A549 (cell line): ENCODE data around the gene COL24A1. TPM values are rescaled to one million over a fixed set of nuclear protein-coding genes. Genes with fewer than 3 reads are reported as not detected.

ENCODE experiments used
- ATAC-seq, 2 experiments: fragments of 200-7000 bp in 1 of 2; fragments of >200 bp in 1 of 2; cut with Nextera tagmentation in 1 of 2; cut with Tn5 transposase in 1 of 2; 3 replicates each; pipeline versions ENCODE4 v1.8.0 to v1.9.1; 2018 to 2020; ENCODE audit warnings: mild to moderate bottlenecking in 1 of 2, moderate library complexity in 1 of 2
- CTCF ChIA-PET: fragments of 300-600 bp; sonication (Branson Sonifier 250); formaldehyde crosslinking; extraction: SDS; loops from one replicate; lab custom pipeline; 2021; ENCODE audit warnings: antibody characterized with exemption, inconsistent platforms; lab: Yijun Ruan, JAX
- POLR2A ChIA-PET: fragments of 350-600 bp; formaldehyde crosslinking; extraction: SDS; loops from one replicate; lab custom pipeline; 2021; ENCODE audit warnings: antibody characterized with exemption, inconsistent platforms; lab: Yijun Ruan, JAX
- DNase-seq, 2 experiments: peaks; one replicate each; pipeline versions ENCODE4 v3.0.0 to v3.0.0-alpha.2; 2011 to 2016; ENCODE audit warnings: low read depth in 1 of 2, low spot score in 1 of 2
- FAIRE-seq: peaks from 2 replicates; lab custom pipeline; 2011; peaks lifted over from hg19 to GRCh38; lab: Jason Lieb, UNC
- H3K27ac ChIP-seq, 2 experiments: fragments of >200 bp; sonication (Bioruptor Twin); formaldehyde crosslinking; 3 replicates each; pipeline ENCODE4 v1.5.1; 2016 to 2017
- H3K4me1 ChIP-seq: fragments of >200 bp; sonication (Bioruptor Twin); formaldehyde crosslinking; 3 replicates; pipeline ENCODE4 v1.6.1; 2016
- H3K4me2 ChIP-seq: fragments of >200 bp; sonication (Bioruptor Twin); formaldehyde crosslinking; 3 replicates; pipeline ENCODE4 v1.6.1; 2016
- H3K4me3 ChIP-seq: fragments of >200 bp; sonication (Bioruptor Twin); formaldehyde crosslinking; 3 replicates; pipeline ENCODE4 v1.5.1; 2016
- H3K9me3 ChIP-seq: fragments of >200 bp; sonication (Bioruptor Twin); formaldehyde crosslinking; 3 replicates; pipeline ENCODE4 v1.6.1; 2016
- BCL3 ChIP-seq: fragments of >200 bp; sonication (Bioruptor Twin); formaldehyde crosslinking; IDR thresholded peaks from 3 replicates; pipeline ENCODE4 v1.6.1; 2016
- BHLHE40 ChIP-seq: IDR thresholded peaks from 2 replicates; pipeline ENCODE4 v1.6.1; 2012; ENCODE audit warnings: low read depth, low read length, inconsistent platforms
- CBX2 ChIP-seq: fragments of 200-600 bp; sonication (generic); IDR thresholded peaks from 2 replicates; pipeline ENCODE4 v1.6.1; 2016; ENCODE audit warnings: low read depth, mild to moderate bottlenecking, borderline replicate concordance
- CHD2 ChIP-seq: fragments of 150-350 bp; IDR thresholded peaks from 2 replicates; pipeline ENCODE4 v1.6.1; 2014; ENCODE audit warnings: low read length; ENCODE audit not compliant: partially characterized antibody
- CHD4 ChIP-seq: fragments of 200-600 bp; sonication (generic); IDR thresholded peaks from 2 replicates; pipeline ENCODE4 v1.6.1; 2016; ENCODE audit warnings: antibody characterized with exemption, mild to moderate bottlenecking, borderline replicate concordance
- CTCF ChIP-seq: fragments of >200 bp; sonication (Bioruptor Twin); formaldehyde crosslinking; IDR thresholded peaks from 3 replicates; pipeline ENCODE4 v1.5.1; 2016
- E2F6 ChIP-seq: IDR thresholded peaks from 2 replicates; pipeline ENCODE4 v1.6.1; 2012; ENCODE audit warnings: low read depth, borderline replicate concordance
- EHMT2 ChIP-seq: fragments of 200-600 bp; sonication (generic); IDR thresholded peaks from 2 replicates; pipeline ENCODE4 v1.6.1; 2016; ENCODE audit warnings: antibody characterized with exemption, low read depth, mild to moderate bottlenecking, moderate library complexity
- EP300 ChIP-seq, 2 experiments: fragments of >200 bp; sonication (Bioruptor Twin); formaldehyde crosslinking; IDR thresholded peaks; 2 replicates in 1 of 2; 3 replicates in 1 of 2; pipeline ENCODE4 v1.6.1; 2016 to 2017
- FOSB ChIP-seq: fragments of 250-450 bp; sonication (Bioruptor Pico); IDR thresholded peaks from 2 replicates; pipeline ENCODE4 v1.5.0; 2020; ENCODE audit warnings: mild to moderate bottlenecking, moderate library complexity
- FOXS1 ChIP-seq: fragments of 250-450 bp; sonication (Bioruptor Pico); IDR thresholded peaks from 2 replicates; pipeline ENCODE4 v1.5.0; 2020; ENCODE audit warnings: mild to moderate bottlenecking, moderate library complexity
- GATA3 ChIP-seq: IDR thresholded peaks from 2 replicates; pipeline ENCODE4 v1.6.1; 2012; ENCODE audit warnings: borderline replicate concordance
- HEYL ChIP-seq: fragments of 250-450 bp; sonication (Bioruptor Pico); IDR thresholded peaks from 2 replicates; pipeline ENCODE4 v1.8.0; 2021; ENCODE audit warnings: mild to moderate bottlenecking, moderate library complexity
- HOXB13 ChIP-seq: fragments of 250-450 bp; sonication (Bioruptor Pico); IDR thresholded peaks from 2 replicates; pipeline ENCODE4 v1.5.0; 2020; ENCODE audit warnings: low read depth, mild to moderate bottlenecking, moderate library complexity
- HOXB5 ChIP-seq: fragments of 250-450 bp; sonication (Bioruptor Pico); IDR thresholded peaks from 2 replicates; pipeline ENCODE4 v1.5.0; 2020; ENCODE audit warnings: mild to moderate bottlenecking, moderate library complexity
- JUN ChIP-seq, 2 experiments: fragments of >200 bp; sonication (Bioruptor Twin); formaldehyde crosslinking; IDR thresholded peaks; 2 replicates in 1 of 2; 3 replicates in 1 of 2; pipeline ENCODE4 v1.6.1; 2016 to 2017
- MAFK ChIP-seq: fragments of 450-650 bp; IDR thresholded peaks from 2 replicates; pipeline ENCODE4 v1.6.1; 2014; ENCODE audit not compliant: partially characterized antibody
- NPAS2 ChIP-seq: fragments of 250-450 bp; sonication (Bioruptor Pico); IDR thresholded peaks from 2 replicates; pipeline ENCODE4 v1.8.0; 2022; ENCODE audit warnings: mild to moderate bottlenecking, moderate library complexity, borderline replicate concordance
- PHF8 ChIP-seq: fragments of 200-600 bp; sonication (generic); IDR thresholded peaks from 2 replicates; pipeline ENCODE4 v1.6.1; 2016; ENCODE audit warnings: low read depth, mild to moderate bottlenecking, antibody characterized with exemption, moderate library complexity, borderline replicate concordance
- POLR2A ChIP-seq: IDR thresholded peaks from 2 replicates; pipeline ENCODE4 v1.6.1; 2012; ENCODE audit warnings: mild to moderate bottlenecking, low read length
- RARB ChIP-seq: fragments of 250-450 bp; sonication (Bioruptor Pico); IDR thresholded peaks from 2 replicates; pipeline ENCODE4 v1.8.0; 2021; ENCODE audit warnings: mild to moderate bottlenecking, moderate library complexity
- RCOR1 ChIP-seq: fragments of 150-350 bp; IDR thresholded peaks from 2 replicates; pipeline ENCODE4 v1.6.1; 2014; ENCODE audit warnings: antibody characterized with exemption, low read length, low read depth
- REST ChIP-seq: fragments of 200-600 bp; sonication (generic); IDR thresholded peaks from 2 replicates; pipeline ENCODE4 v1.6.1; 2016; ENCODE audit warnings: antibody characterized with exemption, mild to moderate bottlenecking, moderate library complexity
- RFX5 ChIP-seq: fragments of 450-650 bp; IDR thresholded peaks from 2 replicates; pipeline ENCODE4 v1.7.1; 2014; ENCODE audit warnings: antibody characterized with exemption, mild to moderate bottlenecking, moderate library complexity
- SREBF2 ChIP-seq: fragments of 450-650 bp; IDR thresholded peaks from 2 replicates; pipeline ENCODE4 v1.6.1; 2014; ENCODE audit warnings: mild to moderate bottlenecking, moderate library complexity
- TP53 ChIP-seq: fragments of 250-450 bp; sonication (Bioruptor Pico); IDR thresholded peaks from 2 replicates; pipeline ENCODE4 v1.5.0; 2021; ENCODE audit warnings: mild to moderate bottlenecking, moderate library complexity
- USF2 ChIP-seq: fragments of 450-650 bp; IDR thresholded peaks from 2 replicates; pipeline ENCODE4 v1.6.1; 2014; ENCODE audit warnings: antibody characterized with exemption
- ZSCAN20 ChIP-seq: fragments of 250-450 bp; sonication (Bioruptor Pico); IDR thresholded peaks from 2 replicates; pipeline ENCODE4 v1.8.0; 2022; ENCODE audit warnings: mild to moderate bottlenecking, moderate library complexity
- WGBS: methylation state at CpG from one replicate; pipeline ENCODE4 v1.1.6; 2017; ENCODE audit errors: missing lambda C conversion rate; 5-methylcytosine and 5-hydroxymethylcytosine counted together
- polyA plus RNA-seq, 4 experiments: library from polyadenylated mRNA; depleted of rRNA in 3 of 4; stranded (reverse); fragments of >200 nt; fragmentation: RNase III in 1 of 4; extraction: RNeasy Plus Mini Kit Qiagen cat#74134 plus additional on column Dnase treatment in 1 of 4; gene quantifications; 2 replicates in 3 of 4; 3 replicates in 1 of 4; pipeline ENCODE4 v1.2.3, GENCODE V29; 2011 to 2017

Gene COL24A1
- polyA plus RNA-seq, 2 of the 4 experiments (the other 2 are of a cell fraction), result 0.03 to 0.13 TPM

- ChIA-PET CTCF (no interaction called here), POLR2A (no interaction called here)
- WGBS, result 0% methylated on average over 1 of the region's 1 CpG
- ATAC-seq, result no peak
- Histone ChIP-seq H3K27ac (no peak overlapping the region), H3K9me3 (no peaks in the 10 kb centered on the region), H3K4me3 (no peak overlapping the region), H3K4me2 (no peak overlapping the region), H3K4me1 (no peaks in the 10 kb centered on the region)
- no peak for TF ChIP-seq RCOR1
- TF ChIP-seq GATA3, result no peak
- TF ChIP-seq FOSB (CRISPR knock-in tag), result no peak
- no peak for TF ChIP-seq BCL3
- no peak for TF ChIP-seq TP53 (CRISPR knock-in tag)
- TF ChIP-seq PHF8, result no peak
- no peak for TF ChIP-seq BHLHE40
- no peak for TF ChIP-seq SREBF2
- TF ChIP-seq E2F6, result no peak
- TF ChIP-seq CTCF, result no peak
- no peak for TF ChIP-seq HOXB5 (CRISPR knock-in tag)
- no peak for FAIRE-seq
- DNase-seq, result no peak
These were observed 173.3 kb downstream of the COL24A1 start for GRCh38 chr1:85983316-85983715.

GRCh38 chr1:85976516-85977205, 179.9 kb downstream of the COL24A1 start:
- WGBS, result 58% methylated on average over 4 of the region's 4 CpGs

More at GRCh38 chr1:85976516-85977205, 179.9 kb downstream of the COL24A1 start:
- Histone ChIP-seq H3K4me3 (no peak overlapping the region), H3K27ac (no peak overlapping the region), H3K4me1 (no peaks in the 10 kb centered on the region), H3K4me2 (no peak overlapping the region), H3K9me3 (no peaks in the 10 kb centered on the region)
- DNase-seq (no peak), FAIRE-seq (no peak), ATAC-seq (no peak)
- POLR2A ChIA-PET, result no interaction called here
- CTCF ChIA-PET, result no interaction called here
- TF ChIP-seq HOXB13 (CRISPR knock-in tag) (no peak), JUN (IDR thresholded peaks at IDR 0.05) (no peak), POLR2A (no peak), FOXS1 (CRISPR knock-in tag) (no peak), HEYL (no peak), USF2 (no peak), MAFK (no peak), RFX5 (no peak), EHMT2 (no peak), EP300 (IDR thresholded peaks at IDR 0.05) (no peak), CHD4 (no peak), NPAS2 (CRISPR knock-in tag) (no peak), BHLHE40 (no peak), ZSCAN20 (CRISPR knock-in tag) (no peak), CBX2 (no peak), REST (no peak), CHD2 (no peak), RARB (no peak)
